Liver (tissue), 9 donors: ENCODE data around the gene GC. TPM values are rescaled to one million over a fixed set of nuclear protein-coding genes. Genes with fewer than 3 reads are reported as not detected.

Experiments used
- DNase-seq: peaks from one replicate; pipeline ENCODE4 v3.0.0-alpha.2; 2017; ENCODE audit warnings: low spot score
- H3K27ac ChIP-seq, 2 donors: one replicate each; pipeline ENCODE4 v1.7.0; 2013; ENCODE audit warnings: inconsistent platforms in 2 of 2, low read length in 2 of 2, control low read depth in 1 of 2, low read depth in 1 of 2, mild to moderate bottlenecking in 1 of 2
- H3K27me3 ChIP-seq, 4 donors: one replicate each; pipeline versions ENCODE4 v1.6.1 to v1.7.0; 2013; ENCODE audit warnings: low read length in 3 of 4, inconsistent platforms in 1 of 4, mild to moderate bottlenecking in 1 of 4, moderate library complexity in 1 of 4; ENCODE audit not compliant: control insufficient read depth in 4 of 4, insufficient read depth in 4 of 4
- H3K36me3 ChIP-seq, 4 donors: one replicate each; pipeline versions ENCODE4 v1.6.1 to v1.7.0; 2013; ENCODE audit warnings: low read length in 3 of 4, mild to moderate bottlenecking in 3 of 4, low read depth in 1 of 4, moderate library complexity in 1 of 4; ENCODE audit not compliant: control insufficient read depth in 4 of 4, insufficient read depth in 3 of 4
- H3K4me1 ChIP-seq, 4 donors: one replicate each; pipeline versions ENCODE4 v1.6.1 to v1.7.0; 2013; ENCODE audit warnings: low read length in 3 of 4, mild to moderate bottlenecking in 3 of 4, moderate library complexity in 1 of 4; ENCODE audit not compliant: control insufficient read depth in 4 of 4, insufficient read depth in 4 of 4
- H3K4me3 ChIP-seq, 3 donors: one replicate each; pipeline versions ENCODE4 v1.6.1 to v1.7.0; 2013; ENCODE audit warnings: low read length in 3 of 3, control low read depth in 1 of 3, low read depth in 1 of 3, mild to moderate bottlenecking in 1 of 3
- H3K9ac ChIP-seq, 2 donors: one replicate each; pipeline ENCODE4 v1.7.0; 2013; ENCODE audit warnings: low read length in 2 of 2, mild to moderate bottlenecking in 2 of 2, moderate library complexity in 2 of 2, control low read depth in 1 of 2, low read depth in 1 of 2
- H3K9me3 ChIP-seq, 4 donors: one replicate each; pipeline versions ENCODE4 v1.6.1 to v1.7.0; 2013; ENCODE audit warnings: low read length in 3 of 4; ENCODE audit not compliant: control insufficient read depth in 4 of 4
- EGR1 ChIP-seq, 2 donors: IDR thresholded peaks; 2 replicates each; pipeline ENCODE4 v1.6.1; 2016 to 2018; ENCODE audit warnings: antibody characterized with exemption in 2 of 2, low read depth in 2 of 2
- FOXA1 ChIP-seq: IDR thresholded peaks from 2 replicates; pipeline ENCODE4 v1.6.1; 2016; ENCODE audit warnings: antibody characterized with exemption
- FOXA2 ChIP-seq: IDR thresholded peaks from 2 replicates; pipeline ENCODE4 v1.6.1; 2016; ENCODE audit warnings: antibody characterized with exemption
- GABPA ChIP-seq, 2 donors: IDR thresholded peaks in 1 of 2; conservative IDR thresholded peaks in 1 of 2; 2 replicates each; pipeline ENCODE4 v1.6.1; 2016; ENCODE audit warnings: antibody characterized with exemption in 2 of 2, mild to moderate bottlenecking in 1 of 2, moderate library complexity in 1 of 2
- HNF4A ChIP-seq, 2 donors: conservative IDR thresholded peaks; 2 replicates each; pipeline ENCODE4 v1.6.1; 2016; ENCODE audit warnings: antibody characterized with exemption in 2 of 2, mild to moderate bottlenecking in 2 of 2
- HNF4G ChIP-seq: IDR thresholded peaks from 2 replicates; pipeline ENCODE4 v1.6.1; 2016; ENCODE audit warnings: antibody characterized with exemption
- JUND ChIP-seq, 2 donors: IDR thresholded peaks; 2 replicates each; pipeline ENCODE4 v1.6.1; 2016; ENCODE audit warnings: antibody characterized with exemption in 2 of 2
- NR2F2 ChIP-seq: IDR thresholded peaks from 2 replicates; pipeline ENCODE4 v1.6.1; 2016; ENCODE audit warnings: antibody characterized with exemption
- RAD21 ChIP-seq, 2 donors: IDR thresholded peaks; 2 replicates each; pipeline ENCODE4 v1.6.1; 2016; ENCODE audit warnings: antibody characterized with exemption in 2 of 2, mild to moderate bottlenecking in 2 of 2
- RXRA ChIP-seq, 2 donors: IDR thresholded peaks; 2 replicates each; pipeline ENCODE4 v1.6.1; 2017 to 2018; ENCODE audit warnings: antibody characterized with exemption in 2 of 2, mild to moderate bottlenecking in 1 of 2
- SP1 ChIP-seq: IDR thresholded peaks from 2 replicates; pipeline ENCODE4 v1.6.1; 2018; ENCODE audit warnings: antibody characterized with exemption, mild to moderate bottlenecking
- TAF1 ChIP-seq: conservative IDR thresholded peaks from 2 replicates; pipeline ENCODE4 v1.6.1; 2016; ENCODE audit warnings: antibody characterized with exemption, mild to moderate bottlenecking
- YY1 ChIP-seq: IDR thresholded peaks from 2 replicates; pipeline ENCODE4 v1.6.1; 2016; ENCODE audit warnings: antibody characterized with exemption, mild to moderate bottlenecking
- WGBS: extraction: QIAGEN DNeasy Blood & Tissue Kit; methylation state at CpG from one replicate; pipeline ENCODE4 v1.1.7; 2013; 5-methylcytosine and 5-hydroxymethylcytosine counted together
- polyA plus RNA-seq, 2 donors: library from polyadenylated mRNA; stranded (reverse) in 1 of 2; unstranded in 1 of 2; fragments of 200-250 nt in 1 of 2; fragments of >200 nt in 1 of 2; fragmentation: Nextera tagmentation in 1 of 2; extraction: Ambion mirVana in 1 of 2; gene quantifications; one replicate each; pipeline versions ENCODE4 v1.2.1 to v1.2.3, GENCODE V29; 2013 to 2015
- total RNA-seq, 2 donors: library from RNA; depleted of rRNA; stranded (reverse); fragments of >200 nt; gene quantifications; one replicate each; pipeline ENCODE4 v1.2.3, GENCODE V29; 2014
- TF ChIP-seq, protein P1 (sequence below): IDR thresholded peaks from 2 replicates; pipeline ENCODE4 v1.6.1; 2016; ENCODE audit warnings: antibody characterized with exemption
- TF ChIP-seq, protein P2 (sequence below): IDR thresholded peaks from 2 replicates; pipeline ENCODE4 v1.6.1; 2016; ENCODE audit warnings: antibody characterized with exemption, mild to moderate bottlenecking
- TF ChIP-seq, protein P3 (sequence below): IDR thresholded peaks from 2 replicates; pipeline ENCODE4 v1.6.1; 2016; ENCODE audit warnings: antibody characterized with exemption
- TF ChIP-seq, protein P4 (sequence below): fragments of 150-350 bp; IDR thresholded peaks from 2 replicates; pipeline ENCODE4 v1.5.1; 2017; ENCODE audit warnings: improper control_type of control experiment, low read depth, low read length; ENCODE audit not compliant: missing input control
- TF ChIP-seq, protein P5 (sequence below): IDR thresholded peaks from 2 replicates; pipeline ENCODE4 v1.6.1; 2016; ENCODE audit warnings: antibody characterized with exemption
- donor health status: healthy.
- donor health status: healthy.
- donor health status: healthy.
- donor health status: healthy.
- donor health status: healthy.

GC gene
- total and polyA plus RNA-seq, 4 donors = 1,801 to 4,674 (median 2,937) TPM

DNA sequence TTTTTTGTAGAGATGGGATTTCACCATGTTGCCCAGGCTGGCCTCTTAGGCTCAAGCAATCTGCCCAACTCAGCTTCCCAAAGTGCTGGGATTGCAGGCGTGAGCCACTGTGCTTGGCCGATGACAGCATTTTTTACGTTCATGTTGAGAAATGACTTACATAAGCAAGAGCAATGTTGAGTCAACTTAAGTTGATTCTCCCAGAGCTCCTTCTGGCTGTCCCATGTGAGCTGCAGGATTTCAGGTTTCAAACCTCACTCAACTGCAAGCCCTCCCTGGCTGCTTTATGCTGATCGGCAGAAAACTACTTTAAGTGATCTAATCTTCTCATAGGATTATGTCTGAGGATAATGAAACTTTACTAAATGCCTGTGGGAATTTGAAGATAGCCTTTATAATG is 86.8 kb downstream of the GC start:
- DNase-seq = no peak
- H3K9ac ChIP-seq = no peak overlapping the region
- no peak overlapping the region for H3K27ac ChIP-seq
- no peak overlapping the region for H3K4me3 ChIP-seq
- 92% methylated on average over 4 of the region's 4 CpGs for WGBS
- no peaks in the 10 kb centered on the region for H3K4me1 ChIP-seq
- H3K27me3 ChIP-seq = no peaks in the 10 kb centered on the region
- H3K9me3 ChIP-seq = no peaks in the 10 kb centered on the region
- H3K36me3 ChIP-seq = no peaks in the 10 kb centered on the region
- TF ChIP-seq HNF4G = no peak
- TF ChIP-seq JUND (IDR thresholded peaks at IDR 0.05) = no peak
- TF ChIP-seq, protein P1, sequence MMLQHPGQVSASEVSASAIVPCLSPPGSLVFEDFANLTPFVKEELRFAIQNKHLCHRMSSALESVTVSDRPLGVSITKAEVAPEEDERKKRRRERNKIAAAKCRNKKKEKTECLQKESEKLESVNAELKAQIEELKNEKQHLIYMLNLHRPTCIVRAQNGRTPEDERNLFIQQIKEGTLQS = no peak
- no peak for TF ChIP-seq RAD21 (IDR thresholded peaks at IDR 0.05)
- TF ChIP-seq, protein P2, sequence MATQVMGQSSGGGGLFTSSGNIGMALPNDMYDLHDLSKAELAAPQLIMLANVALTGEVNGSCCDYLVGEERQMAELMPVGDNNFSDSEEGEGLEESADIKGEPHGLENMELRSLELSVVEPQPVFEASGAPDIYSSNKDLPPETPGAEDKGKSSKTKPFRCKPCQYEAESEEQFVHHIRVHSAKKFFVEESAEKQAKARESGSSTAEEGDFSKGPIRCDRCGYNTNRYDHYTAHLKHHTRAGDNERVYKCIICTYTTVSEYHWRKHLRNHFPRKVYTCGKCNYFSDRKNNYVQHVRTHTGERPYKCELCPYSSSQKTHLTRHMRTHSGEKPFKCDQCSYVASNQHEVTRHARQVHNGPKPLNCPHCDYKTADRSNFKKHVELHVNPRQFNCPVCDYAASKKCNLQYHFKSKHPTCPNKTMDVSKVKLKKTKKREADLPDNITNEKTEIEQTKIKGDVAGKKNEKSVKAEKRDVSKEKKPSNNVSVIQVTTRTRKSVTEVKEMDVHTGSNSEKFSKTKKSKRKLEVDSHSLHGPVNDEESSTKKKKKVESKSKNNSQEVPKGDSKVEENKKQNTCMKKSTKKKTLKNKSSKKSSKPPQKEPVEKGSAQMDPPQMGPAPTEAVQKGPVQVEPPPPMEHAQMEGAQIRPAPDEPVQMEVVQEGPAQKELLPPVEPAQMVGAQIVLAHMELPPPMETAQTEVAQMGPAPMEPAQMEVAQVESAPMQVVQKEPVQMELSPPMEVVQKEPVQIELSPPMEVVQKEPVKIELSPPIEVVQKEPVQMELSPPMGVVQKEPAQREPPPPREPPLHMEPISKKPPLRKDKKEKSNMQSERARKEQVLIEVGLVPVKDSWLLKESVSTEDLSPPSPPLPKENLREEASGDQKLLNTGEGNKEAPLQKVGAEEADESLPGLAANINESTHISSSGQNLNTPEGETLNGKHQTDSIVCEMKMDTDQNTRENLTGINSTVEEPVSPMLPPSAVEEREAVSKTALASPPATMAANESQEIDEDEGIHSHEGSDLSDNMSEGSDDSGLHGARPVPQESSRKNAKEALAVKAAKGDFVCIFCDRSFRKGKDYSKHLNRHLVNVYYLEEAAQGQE = no peak
- TF ChIP-seq, protein P3, sequence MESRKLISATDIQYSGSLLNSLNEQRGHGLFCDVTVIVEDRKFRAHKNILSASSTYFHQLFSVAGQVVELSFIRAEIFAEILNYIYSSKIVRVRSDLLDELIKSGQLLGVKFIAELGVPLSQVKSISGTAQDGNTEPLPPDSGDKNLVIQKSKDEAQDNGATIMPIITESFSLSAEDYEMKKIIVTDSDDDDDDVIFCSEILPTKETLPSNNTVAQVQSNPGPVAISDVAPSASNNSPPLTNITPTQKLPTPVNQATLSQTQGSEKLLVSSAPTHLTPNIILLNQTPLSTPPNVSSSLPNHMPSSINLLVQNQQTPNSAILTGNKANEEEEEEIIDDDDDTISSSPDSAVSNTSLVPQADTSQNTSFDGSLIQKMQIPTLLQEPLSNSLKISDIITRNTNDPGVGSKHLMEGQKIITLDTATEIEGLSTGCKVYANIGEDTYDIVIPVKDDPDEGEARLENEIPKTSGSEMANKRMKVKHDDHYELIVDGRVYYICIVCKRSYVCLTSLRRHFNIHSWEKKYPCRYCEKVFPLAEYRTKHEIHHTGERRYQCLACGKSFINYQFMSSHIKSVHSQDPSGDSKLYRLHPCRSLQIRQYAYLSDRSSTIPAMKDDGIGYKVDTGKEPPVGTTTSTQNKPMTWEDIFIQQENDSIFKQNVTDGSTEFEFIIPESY = no peak
- TF ChIP-seq FOXA1 = no peak
- no peak for TF ChIP-seq EGR1 (IDR thresholded peaks at IDR 0.05; ENCODE audit: low read depth in 2 of 2)
- TF ChIP-seq FOXA2 = no peak
- TF ChIP-seq SP1 = no peak
- TF ChIP-seq GABPA (IDR thresholded peaks at IDR 0.05 in 1 of 2, conservative IDR thresholded peaks at IDR 0.05 in 1 of 2) = no peak
- no peak for TF ChIP-seq RXRA (IDR thresholded peaks at IDR 0.05)
- TF ChIP-seq, protein P4, sequence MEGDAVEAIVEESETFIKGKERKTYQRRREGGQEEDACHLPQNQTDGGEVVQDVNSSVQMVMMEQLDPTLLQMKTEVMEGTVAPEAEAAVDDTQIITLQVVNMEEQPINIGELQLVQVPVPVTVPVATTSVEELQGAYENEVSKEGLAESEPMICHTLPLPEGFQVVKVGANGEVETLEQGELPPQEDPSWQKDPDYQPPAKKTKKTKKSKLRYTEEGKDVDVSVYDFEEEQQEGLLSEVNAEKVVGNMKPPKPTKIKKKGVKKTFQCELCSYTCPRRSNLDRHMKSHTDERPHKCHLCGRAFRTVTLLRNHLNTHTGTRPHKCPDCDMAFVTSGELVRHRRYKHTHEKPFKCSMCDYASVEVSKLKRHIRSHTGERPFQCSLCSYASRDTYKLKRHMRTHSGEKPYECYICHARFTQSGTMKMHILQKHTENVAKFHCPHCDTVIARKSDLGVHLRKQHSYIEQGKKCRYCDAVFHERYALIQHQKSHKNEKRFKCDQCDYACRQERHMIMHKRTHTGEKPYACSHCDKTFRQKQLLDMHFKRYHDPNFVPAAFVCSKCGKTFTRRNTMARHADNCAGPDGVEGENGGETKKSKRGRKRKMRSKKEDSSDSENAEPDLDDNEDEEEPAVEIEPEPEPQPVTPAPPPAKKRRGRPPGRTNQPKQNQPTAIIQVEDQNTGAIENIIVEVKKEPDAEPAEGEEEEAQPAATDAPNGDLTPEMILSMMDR = no peak
- TF ChIP-seq NR2F2 = no peak
- TF ChIP-seq YY1 = no peak
- TF ChIP-seq, protein P5, sequence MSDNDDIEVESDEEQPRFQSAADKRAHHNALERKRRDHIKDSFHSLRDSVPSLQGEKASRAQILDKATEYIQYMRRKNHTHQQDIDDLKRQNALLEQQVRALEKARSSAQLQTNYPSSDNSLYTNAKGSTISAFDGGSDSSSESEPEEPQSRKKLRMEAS = no peak
- TF ChIP-seq HNF4A (conservative IDR thresholded peaks at IDR 0.05) = no peak
- TF ChIP-seq TAF1 = no peak
